Nephron (organoid): ENCODE results near the gene CACNA2D2.

Source experiments
- H3K27ac Mint-ChIP-seq, 3 experiments: 2 replicates each; pipeline ENCODE4 v1.8.0; 2020; ENCODE audit warnings: mixed read lengths in 3 of 3, mild to moderate bottlenecking in 2 of 3, moderate library complexity in 1 of 3
- H3K27me3 Mint-ChIP-seq: 2 replicates; pipeline ENCODE4 v1.8.0; 2021; ENCODE audit warnings: low read depth, mild to moderate bottlenecking, moderate library complexity, mixed read lengths
- H3K36me3 Mint-ChIP-seq: 2 replicates; pipeline ENCODE4 v1.8.0; 2020; ENCODE audit warnings: low read depth, mixed read lengths
- H3K4me1 Mint-ChIP-seq: 2 replicates; pipeline ENCODE4 v1.8.0; 2020; ENCODE audit warnings: mixed read lengths
- H3K4me3 Mint-ChIP-seq, 3 experiments: 2 replicates each; pipeline ENCODE4 v1.8.0; 2020; ENCODE audit warnings: mild to moderate bottlenecking in 3 of 3, mixed read lengths in 3 of 3, moderate library complexity in 2 of 3
- H3K9me3 Mint-ChIP-seq: 2 replicates; pipeline ENCODE4 v1.8.0; 2020; ENCODE audit warnings: mixed read lengths
- TF ChIP-seq, protein P1 (sequence below), 3 experiments: fragments of 200-600 bp; sonication (generic); IDR thresholded peaks; one replicate each; pipeline ENCODE4 v1.5.0; 2021; ENCODE audit warnings: antibody characterized with exemption in 3 of 3; ENCODE audit not compliant: unreplicated experiment in 3 of 3

CACNA2D2 gene

DNA sequence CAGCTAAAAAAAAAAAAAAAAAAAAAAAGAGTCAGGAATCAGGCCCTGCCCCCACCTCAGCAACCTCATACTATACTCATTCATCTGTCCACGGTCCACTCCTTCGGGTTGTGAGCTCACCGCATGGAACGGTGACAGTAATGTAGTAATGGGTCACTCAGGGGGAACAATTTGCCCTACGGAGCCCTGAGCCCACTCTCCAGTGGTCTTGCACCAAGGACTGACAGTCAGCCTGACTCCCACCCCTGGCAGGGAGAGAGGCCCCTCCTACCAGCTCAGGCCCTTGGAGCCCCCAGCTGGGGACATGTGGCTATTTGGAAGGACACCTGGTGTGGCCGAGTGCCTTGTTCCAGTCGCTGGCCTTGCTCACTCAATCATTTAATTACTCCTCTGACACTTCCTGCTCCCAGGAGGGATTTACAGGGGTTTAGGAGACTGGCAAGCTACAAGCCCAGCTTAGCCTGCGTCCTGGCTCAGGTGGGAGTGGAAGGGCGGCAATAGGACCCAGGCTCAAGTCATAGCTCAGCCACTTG, 19.9 kb upstream of the CACNA2D2 start:
- Mint-ChIP-seq H3K27ac (no peak overlapping the region), H3K4me3 (no peak overlapping the region), H3K4me1 (peaks cover 10% of the 10 kb centered on the region), H3K27me3 (peaks cover 34% of the 10 kb centered on the region), H3K9me3 (no peaks in the 10 kb centered on the region), H3K36me3 (no peaks in the 10 kb centered on the region)
- TF ChIP-seq, protein P1, sequence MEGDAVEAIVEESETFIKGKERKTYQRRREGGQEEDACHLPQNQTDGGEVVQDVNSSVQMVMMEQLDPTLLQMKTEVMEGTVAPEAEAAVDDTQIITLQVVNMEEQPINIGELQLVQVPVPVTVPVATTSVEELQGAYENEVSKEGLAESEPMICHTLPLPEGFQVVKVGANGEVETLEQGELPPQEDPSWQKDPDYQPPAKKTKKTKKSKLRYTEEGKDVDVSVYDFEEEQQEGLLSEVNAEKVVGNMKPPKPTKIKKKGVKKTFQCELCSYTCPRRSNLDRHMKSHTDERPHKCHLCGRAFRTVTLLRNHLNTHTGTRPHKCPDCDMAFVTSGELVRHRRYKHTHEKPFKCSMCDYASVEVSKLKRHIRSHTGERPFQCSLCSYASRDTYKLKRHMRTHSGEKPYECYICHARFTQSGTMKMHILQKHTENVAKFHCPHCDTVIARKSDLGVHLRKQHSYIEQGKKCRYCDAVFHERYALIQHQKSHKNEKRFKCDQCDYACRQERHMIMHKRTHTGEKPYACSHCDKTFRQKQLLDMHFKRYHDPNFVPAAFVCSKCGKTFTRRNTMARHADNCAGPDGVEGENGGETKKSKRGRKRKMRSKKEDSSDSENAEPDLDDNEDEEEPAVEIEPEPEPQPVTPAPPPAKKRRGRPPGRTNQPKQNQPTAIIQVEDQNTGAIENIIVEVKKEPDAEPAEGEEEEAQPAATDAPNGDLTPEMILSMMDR (IDR thresholded peaks at IDR 0.05; ENCODE audit: unreplicated experiment in 3 of 3), result no peak

DNA sequence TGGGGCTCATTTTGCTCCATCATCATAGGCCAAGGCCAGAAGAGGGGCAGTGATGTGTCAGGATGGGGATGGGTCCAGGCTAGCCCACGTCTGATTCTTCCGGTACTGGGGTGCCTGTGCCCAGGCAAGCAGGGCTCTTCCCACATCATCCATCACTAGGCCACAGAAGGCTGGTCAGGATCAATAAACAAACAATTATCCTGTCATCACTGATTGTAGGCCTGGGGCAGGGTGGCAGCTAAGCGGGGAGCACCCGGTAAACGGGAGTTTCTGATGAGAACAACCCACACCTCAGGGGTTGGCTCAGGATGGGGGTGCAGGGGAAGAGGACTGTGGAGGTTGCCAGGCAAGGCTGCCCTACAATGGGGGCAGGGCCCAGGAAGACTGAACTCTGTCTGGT, 18.1 kb upstream of the CACNA2D2 start:
- peaks cover 24% of the 10 kb centered on the region for H3K4me1 Mint-ChIP-seq
- no peak overlapping the region for H3K4me3 Mint-ChIP-seq
- no peaks in the 10 kb centered on the region for H3K36me3 Mint-ChIP-seq
- no peak overlapping the region for H3K27ac Mint-ChIP-seq
- H3K9me3 Mint-ChIP-seq, result no peaks in the 10 kb centered on the region
- TF ChIP-seq, protein P1 (IDR thresholded peaks at IDR 0.05; ENCODE audit: unreplicated experiment in 3 of 3), result no peak
- peaks cover 31% of the 10 kb centered on the region for H3K27me3 Mint-ChIP-seq

DNA sequence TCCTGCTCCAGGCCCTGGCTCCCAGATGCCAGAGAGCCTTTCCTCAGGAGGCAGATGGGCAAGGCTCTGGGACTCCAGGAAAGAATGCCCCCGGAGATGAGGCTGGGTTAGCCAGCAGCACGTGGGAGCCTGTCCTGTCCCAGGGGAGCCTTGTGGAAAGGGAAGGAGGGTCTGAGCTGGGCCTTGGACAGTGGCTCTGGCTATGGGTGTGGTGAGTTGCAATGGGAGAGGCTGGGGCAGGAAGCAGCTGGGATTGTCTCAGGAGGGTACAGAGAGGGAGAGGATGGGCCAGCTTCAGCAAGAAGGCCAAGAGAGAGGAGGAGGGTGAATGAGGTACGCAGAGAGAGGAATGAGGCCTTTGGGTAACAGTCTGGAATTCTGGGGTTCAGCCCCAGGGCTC, 17.4 kb upstream of the CACNA2D2 start:
- TF ChIP-seq, protein P1 (IDR thresholded peaks at IDR 0.05; ENCODE audit: unreplicated experiment in 3 of 3), result no peak
- no peak overlapping the region for H3K27ac Mint-ChIP-seq
- no peaks in the 10 kb centered on the region for H3K36me3 Mint-ChIP-seq
- peaks cover 31% of the 10 kb centered on the region for H3K4me1 Mint-ChIP-seq
- H3K4me3 Mint-ChIP-seq, result no peak overlapping the region
- H3K27me3 Mint-ChIP-seq, result peaks cover 31% of the 10 kb centered on the region
- H3K9me3 Mint-ChIP-seq, result no peaks in the 10 kb centered on the region

DNA sequence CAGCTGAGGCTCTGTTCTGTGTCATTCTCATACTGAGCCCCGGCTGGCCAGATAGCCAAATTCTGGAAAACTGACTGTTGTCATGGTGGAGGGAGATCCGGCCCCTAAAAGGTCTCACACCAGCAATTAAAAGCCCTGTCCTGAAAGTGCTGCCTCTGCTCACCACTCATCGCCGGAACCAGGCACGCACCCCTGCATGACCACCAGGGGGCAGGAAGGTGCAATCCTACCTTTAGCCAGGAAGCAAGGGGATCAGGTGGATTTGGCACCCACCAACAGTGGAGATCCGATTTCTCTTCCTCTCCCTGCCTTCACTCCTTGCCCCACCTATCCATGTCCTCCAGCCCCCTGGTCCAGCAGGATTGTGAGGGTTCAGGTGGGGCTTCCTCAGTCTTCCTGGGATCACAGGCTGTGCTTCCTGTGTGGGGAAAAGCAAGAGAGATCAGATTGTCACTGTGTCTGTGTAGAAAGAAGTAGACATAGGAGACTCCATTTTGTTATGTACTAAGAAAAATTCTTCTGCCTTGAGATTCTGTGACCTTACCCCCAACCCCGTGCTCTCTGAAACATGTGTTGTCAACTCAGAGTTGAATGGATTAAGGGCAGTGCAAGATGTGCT, 16.1 kb upstream of the CACNA2D2 start:
- Mint-ChIP-seq H3K27ac (peak overlapping the region in 1 of 3 experiments; percentile 71), H3K4me3 (peak overlapping the region in 1 of 3 experiments; percentile 4), H3K4me1 (peaks cover 44% of the 10 kb centered on the region), H3K27me3 (peaks cover 31% of the 10 kb centered on the region), H3K36me3 (no peaks in the 10 kb centered on the region), H3K9me3 (no peaks in the 10 kb centered on the region)
- TF ChIP-seq, protein P1 (IDR thresholded peaks at IDR 0.05; ENCODE audit: unreplicated experiment in 3 of 3), result peak; percentile 71 to 85 (median 82)

DNA sequence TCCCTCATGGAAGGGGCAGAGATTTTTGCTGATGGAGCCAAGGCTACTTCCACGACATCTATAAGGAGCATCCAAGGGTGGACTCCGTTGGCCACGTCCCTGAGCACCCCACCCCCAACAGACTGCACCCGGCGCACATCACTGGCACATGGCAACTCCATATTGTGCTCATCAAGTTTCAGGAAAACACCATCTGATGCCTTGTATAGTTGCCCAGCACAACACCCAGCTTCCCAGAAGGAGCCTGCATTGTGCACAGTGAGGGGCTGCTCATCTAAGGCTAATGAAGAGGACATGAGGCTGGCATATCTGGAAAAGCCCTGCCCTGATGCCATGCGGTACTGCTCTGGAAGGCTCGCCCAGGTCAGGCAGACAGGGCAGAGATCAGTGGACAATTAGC, 15.0 kb upstream of the CACNA2D2 start:
- H3K4me1 Mint-ChIP-seq, result peaks cover 52% of the 10 kb centered on the region
- no peak overlapping the region for H3K27ac Mint-ChIP-seq
- H3K36me3 Mint-ChIP-seq, result no peaks in the 10 kb centered on the region
- TF ChIP-seq, protein P1 (IDR thresholded peaks at IDR 0.05; ENCODE audit: unreplicated experiment in 3 of 3), result no peak
- peaks cover 23% of the 10 kb centered on the region for H3K27me3 Mint-ChIP-seq
- H3K4me3 Mint-ChIP-seq, result no peak overlapping the region
- H3K9me3 Mint-ChIP-seq, result no peaks in the 10 kb centered on the region

DNA sequence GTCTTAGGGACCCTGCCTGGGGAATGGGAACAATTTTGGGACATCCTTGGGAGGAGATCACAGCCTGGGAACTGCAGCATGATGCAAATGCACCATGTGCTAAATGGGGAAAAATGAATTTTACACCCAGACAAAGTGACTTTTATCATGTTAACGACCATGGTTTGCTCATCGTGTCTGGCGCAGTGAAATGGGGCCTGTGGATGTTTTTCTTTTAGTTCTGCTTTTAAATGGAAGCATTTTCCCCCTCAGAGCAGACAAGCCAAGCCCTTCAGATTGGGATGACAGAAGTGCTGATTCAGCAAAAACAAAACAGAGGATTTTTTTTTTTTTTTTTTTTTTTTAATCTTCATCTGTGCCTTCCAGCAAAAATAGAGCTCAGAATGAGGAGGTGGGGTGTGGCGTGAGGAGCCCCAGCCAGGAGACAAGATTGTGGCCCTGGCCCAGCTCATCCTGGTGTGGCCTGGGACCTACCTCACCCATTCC, 14.3 kb upstream of the CACNA2D2 start:
- Mint-ChIP-seq H3K4me3 (no peak overlapping the region), H3K9me3 (no peaks in the 10 kb centered on the region), H3K4me1 (peaks cover 52% of the 10 kb centered on the region), H3K27me3 (peaks cover 25% of the 10 kb centered on the region), H3K36me3 (no peaks in the 10 kb centered on the region), H3K27ac (peak overlapping the region in 1 of 3 experiments; percentile 19)
- TF ChIP-seq, protein P1 (IDR thresholded peaks at IDR 0.05; ENCODE audit: unreplicated experiment in 3 of 3), result no peak
